Naive thymus-derived CD8-positive, alpha-beta T cell (primary cell): ENCODE results near the gene ZNF430. TPM values are rescaled to one million over a fixed set of nuclear protein-coding genes. Genes with fewer than 3 reads are reported as not detected.

ENCODE experiments used
- ATAC-seq, 2 donors: fragments of 150-1000 bp; cut with Tn5 transposase in 1 of 2; sonication (Bioruptor Pico), chemical (Tn5 transposase) in 1 of 2; 1 replicate in 1 of 2; 2 replicates in 1 of 2; pipeline ENCODE4 v1.10.0; 2021; ENCODE audit warnings: mild to moderate bottlenecking in 2 of 2, moderate library complexity in 2 of 2
- POLR2A ChIA-PET: fragments of 350-600 bp; sonication (Branson Sonifier 250); formaldehyde crosslinking; loops from one replicate; lab custom pipeline; 2021; ENCODE audit warnings: antibody characterized with exemption; lab: Charles Lee
- DNase-seq, 10 donors: peaks; one replicate each; pipeline versions ENCODE4 v3.0.0 to v3.0.0-alpha.2; 2020 to 2022
- H3K27ac Mint-ChIP-seq, 10 donors: one replicate each; pipeline ENCODE4 v1.8.0; 2020 to 2022; ENCODE audit warnings: mild to moderate bottlenecking in 10 of 10, mixed read lengths in 10 of 10, moderate library complexity in 4 of 10, inconsistent platforms in 1 of 10
- H3K27me3 Mint-ChIP-seq, 5 donors: one replicate each; pipeline ENCODE4 v1.8.0; 2021 to 2022; ENCODE audit warnings: mixed read lengths in 5 of 5
- H3K36me3 Mint-ChIP-seq, 3 donors: one replicate each; pipeline ENCODE4 v1.8.0; 2020 to 2022; ENCODE audit warnings: mixed read lengths in 3 of 3, mild to moderate bottlenecking in 2 of 3, inconsistent platforms in 1 of 3
- H3K4me1 Mint-ChIP-seq, 4 donors: one replicate each; pipeline ENCODE4 v1.8.0; 2021 to 2022; ENCODE audit warnings: mixed read lengths in 4 of 4
- H3K4me3 Mint-ChIP-seq, 10 donors: one replicate each; pipeline ENCODE4 v1.8.0; 2020 to 2022; ENCODE audit warnings: mild to moderate bottlenecking in 10 of 10, mixed read lengths in 10 of 10, moderate library complexity in 6 of 10, inconsistent platforms in 1 of 10
- H3K9me3 Mint-ChIP-seq, 9 donors: one replicate each; pipeline ENCODE4 v1.8.0; 2020 to 2022; ENCODE audit warnings: mixed read lengths in 9 of 9, mild to moderate bottlenecking in 3 of 9, inconsistent platforms in 1 of 9, moderate library complexity in 1 of 9
- polyA plus RNA-seq, 3 donors: library from polyadenylated mRNA; unstranded; fragments of 300-500 nt; fragmentation: Illumina TruSeq; gene quantifications; one replicate each; pipeline ENCODE4 v1.2.3, GENCODE V29; 2021
- total RNA-seq, 8 experiments: library from RNA in 2 of 8; stranded (reverse) in 2 of 8; gene quantifications; one replicate each; pipeline ENCODE4 v1.2.3 and lab custom pipeline; 2021 to 2026

The ZNF430 gene
- total and polyA plus RNA-seq, 5 experiments from 2014 or later = 48.7 to 55.7 (median 49.4) TPM

GRCh38 chr19:21082011-21082975 is 61.8 kb downstream of the ZNF430 start, which contains the start of gene ZNF714:
TSS of gene ZNF714 (plus strand) at chr19:21082203. CDS start at chr19:21098269, 16,066 bp downstream.
- Mint-ChIP-seq H3K27me3 (no peaks in the 10 kb centered on the region), H3K4me3 (peak within 1 kb of the TSS; percentile 98 to 100 (median 99)), H3K36me3 (peaks cover 0 to 31% (median 21%) of the 10 kb centered on the region in 3 donors), H3K27ac (peak within 1 kb of the TSS; percentile 90 to 99 (median 95)), H3K9me3 (peaks cover 0 to 10% (median 0%) of the 10 kb centered on the region in 9 donors), H3K4me1 (peaks cover 7 to 17% (median 8%) of the 10 kb centered on the region in 4 donors)
- ATAC-seq (peak; percentile 100), DNase-seq (peak; percentile 63 to 91 (median 80))
- POLR2A ChIA-PET = interaction anchor here (0.5 to 1.5 kb wide), 6 partner anchors 10 to 423 kb away, joined by 3 to 6 read pairs (median 4); partner anchors contain the start of genes ZNF429, ZNF430 and ZNF66

- POLR2A ChIA-PET = interaction anchor here (1.1 kb wide), 1 partner anchor 63 kb away, joined by 3 read pairs; no protein-coding TSS in a partner anchor
- Mint-ChIP-seq H3K27me3 (no peaks in the 10 kb centered on the region), H3K4me1 (peaks cover 5 to 17% (median 8%) of the 10 kb centered on the region in 4 donors), H3K9me3 (peaks cover 0 to 6% (median 0%) of the 10 kb centered on the region in 9 donors), H3K36me3 (peaks cover 0 to 28% (median 23%) of the 10 kb centered on the region in 3 donors), H3K27ac (no peak overlapping the region), H3K4me3 (peak overlapping the region in 1 of 10 donors; percentile 10)
- DNase-seq (no peak), ATAC-seq (no peak)
Measured at GRCh38 chr19:21084343-21084742, 63.9 kb downstream of the ZNF430 start.

GRCh38 chr19:21087871-21088270 is 67.4 kb downstream of the ZNF430 start:
- DNase-seq (no peak), ATAC-seq (no peak)
- Mint-ChIP-seq H3K27ac (no peak overlapping the region), H3K36me3 (peaks cover 0 to 31% (median 23%) of the 10 kb centered on the region in 3 donors), H3K4me3 (no peak overlapping the region), H3K9me3 (peaks cover 0 to 6% (median 0%) of the 10 kb centered on the region in 9 donors), H3K4me1 (peaks cover 3 to 16% (median 6%) of the 10 kb centered on the region in 4 donors), H3K27me3 (no peaks in the 10 kb centered on the region)
- POLR2A ChIA-PET = no interaction called here

- ATAC-seq = no peak
- H3K27me3 Mint-ChIP-seq = no peaks in the 10 kb centered on the region
Measured at GRCh38 chr19:21092109-21092508, 71.7 kb downstream of the ZNF430 start.

GRCh38 chr19:21094347-21095025 is 74.0 kb downstream of the ZNF430 start:
- POLR2A ChIA-PET = no interaction called here
- H3K36me3 Mint-ChIP-seq = peaks cover 0 to 29% (median 17%) of the 10 kb centered on the region in 3 donors
- no peak overlapping the region for H3K4me3 Mint-ChIP-seq
- H3K27me3 Mint-ChIP-seq = no peaks in the 10 kb centered on the region
- no peak for ATAC-seq
- peaks cover 0 to 12% (median 0%) of the 10 kb centered on the region in 9 donors for H3K9me3 Mint-ChIP-seq
- DNase-seq = no peak
- H3K27ac Mint-ChIP-seq = no peak overlapping the region
- peaks cover 3 to 15% (median 6%) of the 10 kb centered on the region in 4 donors for H3K4me1 Mint-ChIP-seq

More at GRCh38 chr19:21092109-21092508, 71.7 kb downstream of the ZNF430 start:
- Mint-ChIP-seq H3K4me3 (no peak overlapping the region), H3K36me3 (peaks cover 0 to 18% (median 7%) of the 10 kb centered on the region in 3 donors), H3K9me3 (peaks cover 0 to 12% (median 0%) of the 10 kb centered on the region in 9 donors), H3K4me1 (peaks cover 3 to 15% (median 6%) of the 10 kb centered on the region in 4 donors), H3K27ac (peak overlapping the region in 2 of 10 donors; percentile 23 to 37)
- POLR2A ChIA-PET = no interaction called here
- DNase-seq = no peak

- Mint-ChIP-seq H3K4me3 (no peak overlapping the region), H3K27ac (no peak overlapping the region), H3K36me3 (peaks cover 0 to 39% (median 31%) of the 10 kb centered on the region in 3 donors), H3K9me3 (peaks cover 0 to 10% (median 0%) of the 10 kb centered on the region in 9 donors), H3K4me1 (peaks cover 3 to 8% (median 5%) of the 10 kb centered on the region in 4 donors), H3K27me3 (no peaks in the 10 kb centered on the region)
- ATAC-seq = no peak
- POLR2A ChIA-PET = no interaction called here
- no peak for DNase-seq
Measured at GRCh38 chr19:21098291-21098690, 77.8 kb downstream of the ZNF430 start.

- peaks cover 0 to 57% (median 50%) of the 10 kb centered on the region in 3 donors for H3K36me3 Mint-ChIP-seq
- peak overlapping the region in 3 of 10 donors; percentile 21 to 66 (median 46) for H3K27ac Mint-ChIP-seq
- H3K9me3 Mint-ChIP-seq = peaks cover 0 to 17% (median 0%) of the 10 kb centered on the region in 9 donors
- no peak for DNase-seq
- H3K27me3 Mint-ChIP-seq = no peaks in the 10 kb centered on the region
- no peaks in the 10 kb centered on the region for H3K4me1 Mint-ChIP-seq
- POLR2A ChIA-PET = no interaction called here
- ATAC-seq = no peak
- H3K4me3 Mint-ChIP-seq = no peak overlapping the region
Measured at GRCh38 chr19:21101521-21102242, 81.2 kb downstream of the ZNF430 start.

GRCh38 chr19:21109116-21109515 is 88.7 kb downstream of the ZNF430 start:
- peaks cover 0 to 4% (median 0%) of the 10 kb centered on the region in 4 donors for H3K4me1 Mint-ChIP-seq
- no peak overlapping the region for H3K27ac Mint-ChIP-seq
- ATAC-seq (no peak), DNase-seq (no peak)
- POLR2A ChIA-PET = no interaction called here
- H3K27me3 Mint-ChIP-seq = no peaks in the 10 kb centered on the region
- peaks cover 12 to 76% (median 28%) of the 10 kb centered on the region in 9 donors for H3K9me3 Mint-ChIP-seq
- no peak overlapping the region for H3K4me3 Mint-ChIP-seq
- H3K36me3 Mint-ChIP-seq = peaks cover 37 to 83% (median 80%) of the 10 kb centered on the region in 3 donors

Other genes with a start within 250 kb of the ZNF430 start
- 10 to 100 TPM; 15.6 to 15.7 TPM for gene ZNF66, start 244.4 kb upstream of the ZNF430 start, total RNA-seq
- 1 to 10 TPM; 3.4 to 4.1 (median 3.6) TPM for gene ZNF66, start 244.4 kb upstream of the ZNF430 start, polyA plus RNA-seq
- 10 to 100 TPM; 10.6 to 12.5 TPM for gene ZNF85, start 97.4 kb upstream of the ZNF430 start, total RNA-seq
- 10 to 100 TPM in 1 of 3 donors, 1 to 10 TPM in 2; 5.8 to 11.1 (median 6.4) TPM for gene ZNF85, start 97.4 kb upstream of the ZNF430 start, polyA plus RNA-seq
- 10 to 100 TPM; 11.5 to 12.8 TPM for gene ZNF714, start 61.5 kb downstream of the ZNF430 start, total RNA-seq
- gene ZNF714, start 61.5 kb downstream of the ZNF430 start, polyA plus RNA-seq = 10 to 100 TPM in 2 of 3 donors, 1 to 10 TPM in 1; 6.3 to 14.9 (median 14.3) TPM
- 10 to 100 TPM; 39.7 to 41.5 TPM for gene ZNF431, start 121.4 kb downstream of the ZNF430 start, total RNA-seq
- 10 to 100 TPM in 2 of 3 donors, 1 to 10 TPM in 1; 9.8 to 15.4 (median 13.9) TPM for gene ZNF431, start 121.4 kb downstream of the ZNF430 start, polyA plus RNA-seq